Vagina (tissue), 2 donors: ENCODE measurements around the gene IQGAP2.

Experiments
- CTCF ChIP-seq, 3 experiments: fragments of 450-650 bp in 2 of 3; fragments of 200-600 bp in 1 of 3; sonication (generic) in 1 of 3; IDR thresholded peaks; one replicate each; pipeline ENCODE4 v1.5.1; 2017 to 2019; ENCODE audit warnings: antibody characterized with exemption in 3 of 3, mild to moderate bottlenecking in 2 of 3, moderate library complexity in 2 of 3
- POLR2A ChIP-seq, 2 donors: fragments of 450-650 bp; IDR thresholded peaks; one replicate each; pipeline ENCODE4 v1.6.1; 2017; ENCODE audit warnings: antibody characterized with exemption in 2 of 2, mild to moderate bottlenecking in 2 of 2, moderate library complexity in 2 of 2
- POLR2AphosphoS5 ChIP-seq, 2 donors: sonication (generic); formaldehyde crosslinking; IDR thresholded peaks; one replicate each; pipeline ENCODE4 v1.9.0; 2017; ENCODE audit warnings: antibody characterized with exemption in 2 of 2, mild to moderate bottlenecking in 2 of 2, low read depth in 1 of 2; ENCODE audit not compliant: insufficient read depth in 1 of 2

- TF ChIP-seq POLR2AphosphoS5 (IDR thresholded peaks at IDR 0.05; ENCODE audit: insufficient read depth in 1 of 2, low read depth in 1 of 2) (no peak), CTCF (IDR thresholded peaks at IDR 0.05) (no peak), POLR2A (IDR thresholded peaks at IDR 0.05) (no peak)
Observed at GRCh38 chr5:76714751-76715485, 311.8 kb downstream of the IQGAP2 start.
